Measurements from ENCODE around the gene RAB11B.
A peak's percentile ranks its signal among the peaks of the same experiment; 100 is the strongest.
"Not testable (repeated sequence)": the region's sequence is repeated elsewhere in the genome, so short reads cannot be mapped to it uniquely, and the experiment has no call there.

RAB11B gene

DNA sequence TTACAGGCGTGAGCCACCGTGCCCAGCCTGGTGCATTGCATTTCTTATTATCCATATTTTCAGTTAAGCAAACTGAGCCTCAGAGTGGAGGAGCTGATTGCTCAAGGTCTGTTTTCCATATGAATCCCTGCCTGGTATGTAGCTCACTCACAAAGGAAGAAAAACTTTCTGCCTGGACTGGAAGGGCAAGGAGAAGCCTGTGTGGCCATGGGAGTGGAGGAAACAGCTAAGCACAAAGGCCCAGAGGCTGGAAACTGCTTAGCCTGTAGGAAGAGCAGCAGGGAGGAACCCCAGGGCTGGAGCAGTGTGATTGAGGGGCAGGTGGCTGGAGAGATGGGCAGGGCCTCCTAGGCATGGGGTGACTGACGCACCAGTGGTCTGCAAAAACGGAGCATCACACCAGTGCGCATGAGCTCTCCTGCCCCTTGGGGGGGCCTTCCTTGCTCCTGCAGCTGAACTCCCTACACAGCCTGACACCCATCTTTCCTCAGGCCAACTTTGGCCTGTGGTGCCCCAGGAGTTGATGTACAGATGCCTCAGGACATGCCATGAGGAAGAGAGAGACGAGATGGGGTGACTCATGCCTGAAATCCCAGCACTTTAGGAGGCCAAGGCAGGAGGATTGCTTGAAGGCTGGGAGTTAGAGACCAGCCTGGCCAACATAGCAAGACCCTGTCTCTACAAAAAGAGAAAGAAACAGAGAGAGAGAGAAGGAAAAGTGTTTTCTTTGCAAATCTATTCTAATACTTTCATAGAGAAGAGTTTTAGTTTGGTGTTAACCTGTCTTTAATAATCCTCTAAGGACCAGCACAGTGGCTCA lies 51.8 kb downstream of the RAB11B start:
- no peak for DNase-seq

DNA sequence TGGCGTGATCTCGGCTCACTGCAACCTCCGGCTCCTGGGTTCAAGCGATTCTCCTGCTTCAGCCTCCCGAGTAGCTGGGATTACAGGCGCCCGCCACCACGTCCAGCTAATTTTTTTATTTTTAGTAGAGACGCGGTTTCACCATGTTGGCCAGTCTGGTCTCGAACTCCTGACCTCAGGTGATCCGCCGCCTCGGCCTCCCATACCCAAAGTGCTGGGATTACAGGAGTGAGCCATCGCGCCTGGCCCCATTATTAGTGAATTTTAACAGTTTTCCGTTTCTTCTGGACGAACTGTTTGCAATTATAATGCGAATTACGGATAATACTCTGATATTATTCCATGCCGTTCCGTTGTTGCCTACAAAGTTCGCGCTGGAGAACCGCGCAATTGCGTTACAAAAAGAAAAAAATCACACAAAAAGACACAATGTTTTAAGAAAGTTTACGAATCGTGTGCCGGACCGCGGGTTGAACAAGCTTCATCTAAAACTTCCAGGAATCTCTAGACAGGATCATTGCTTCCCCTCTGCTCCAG lies 54.0 kb downstream of the RAB11B start:
- DNase-seq: not testable (repeated sequence)

DNA sequence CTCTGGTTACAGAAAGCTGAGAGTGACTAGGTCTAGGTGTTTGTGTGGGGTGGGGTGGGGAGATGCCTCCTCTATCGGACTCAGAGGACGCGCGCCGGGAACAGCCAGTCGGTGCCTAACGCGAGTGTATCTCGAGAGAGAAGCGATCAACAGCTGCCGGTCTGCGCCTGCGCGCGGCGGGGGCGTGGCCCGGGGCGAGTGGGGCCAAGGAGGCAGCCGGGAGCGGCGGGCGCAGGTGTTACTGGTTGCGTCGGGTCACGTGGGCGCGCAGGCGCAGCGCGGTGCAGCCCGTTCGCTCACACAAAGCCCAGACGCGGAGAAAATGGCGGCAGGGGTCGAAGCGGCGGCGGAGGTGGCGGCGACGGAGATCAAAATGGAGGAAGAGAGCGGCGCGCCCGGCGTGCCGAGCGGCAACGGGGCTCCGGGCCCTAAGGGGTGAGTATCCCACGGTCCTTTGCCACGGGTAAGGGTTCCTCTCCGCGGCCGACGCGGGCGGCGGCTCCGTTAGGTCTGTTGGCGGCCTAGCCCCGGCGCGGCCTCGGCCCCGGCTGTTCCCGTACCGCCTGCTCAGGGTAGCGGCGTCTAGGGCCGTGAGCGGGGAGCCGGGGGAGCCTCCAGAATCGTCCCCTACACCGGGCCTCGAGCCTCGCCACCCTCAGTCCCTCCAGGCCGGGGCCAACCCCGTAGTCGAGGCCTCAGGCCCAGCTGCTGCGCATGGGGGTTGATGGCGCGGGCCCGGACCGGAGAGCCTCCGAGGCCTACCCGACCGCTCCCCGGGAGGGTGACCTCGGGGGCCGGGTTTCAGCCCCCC lies 54.7 kb downstream of the RAB11B start, which contains the start of gene HNRNPM:
Gene HNRNPM, plus strand, starts transcription at position 299 of the 811 bp plus-strand sequence. Its CDS starts 24 bp downstream, at position 323.
- peak; percentile 97 for DNase-seq

DNA sequence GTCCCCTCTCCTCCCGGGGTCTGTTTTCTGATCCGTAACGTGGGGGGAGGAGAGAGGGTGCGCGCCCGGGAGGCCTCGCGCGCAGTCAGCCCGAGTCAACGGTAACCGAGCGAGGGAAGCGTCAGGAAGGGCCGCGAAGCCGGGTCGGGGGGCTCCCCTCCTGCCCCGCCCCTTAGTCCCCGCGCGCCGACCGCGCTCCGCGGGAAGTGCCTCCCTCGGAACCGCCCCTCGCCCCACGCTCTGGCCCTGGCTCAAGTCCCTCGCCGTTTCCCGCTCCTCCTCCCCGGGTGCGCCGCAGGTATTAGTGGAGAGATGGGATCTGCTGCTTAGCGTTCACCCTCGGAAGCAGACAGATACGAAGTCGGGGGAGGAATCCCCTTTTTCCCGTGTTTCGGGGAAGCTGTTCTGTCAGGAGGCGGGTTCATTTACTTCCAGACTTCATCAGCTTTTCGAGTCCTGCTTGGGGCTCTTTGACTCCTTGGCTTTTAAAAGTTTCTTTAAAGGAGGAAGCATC lies 55.4 kb downstream of the RAB11B start:
- no peak for DNase-seq

DNA sequence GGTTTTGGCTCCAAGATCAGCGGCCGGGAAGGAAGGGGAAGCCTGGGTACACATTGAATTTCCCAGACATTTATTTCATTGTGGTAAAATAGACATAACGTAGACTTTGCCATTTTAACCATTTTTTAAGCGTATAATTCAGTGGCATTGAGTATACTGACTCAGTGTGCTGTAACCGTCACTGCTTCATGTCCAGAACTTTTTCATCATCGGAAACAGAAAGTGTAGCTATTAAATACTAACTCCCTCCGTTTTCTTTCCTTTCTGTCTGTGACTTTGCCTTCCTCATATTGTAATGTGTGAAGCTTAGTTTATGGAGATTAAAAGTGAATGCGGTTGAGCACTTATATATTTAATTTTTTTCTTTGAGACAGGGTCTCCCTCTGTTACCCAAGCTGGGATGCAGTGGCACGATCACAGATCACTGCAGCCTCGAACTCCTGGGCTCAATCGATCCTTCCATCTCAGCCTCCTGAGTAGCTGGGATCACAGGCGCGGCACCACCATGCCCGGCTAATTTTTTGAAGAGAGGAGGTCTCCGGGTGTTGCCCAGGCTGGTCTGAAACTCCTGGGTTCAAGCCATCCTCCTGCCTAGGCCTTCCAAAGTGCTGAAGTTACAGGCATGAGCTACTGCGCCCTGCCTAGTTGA lies 56.0 kb downstream of the RAB11B start:
- no peak for DNase-seq

DNA sequence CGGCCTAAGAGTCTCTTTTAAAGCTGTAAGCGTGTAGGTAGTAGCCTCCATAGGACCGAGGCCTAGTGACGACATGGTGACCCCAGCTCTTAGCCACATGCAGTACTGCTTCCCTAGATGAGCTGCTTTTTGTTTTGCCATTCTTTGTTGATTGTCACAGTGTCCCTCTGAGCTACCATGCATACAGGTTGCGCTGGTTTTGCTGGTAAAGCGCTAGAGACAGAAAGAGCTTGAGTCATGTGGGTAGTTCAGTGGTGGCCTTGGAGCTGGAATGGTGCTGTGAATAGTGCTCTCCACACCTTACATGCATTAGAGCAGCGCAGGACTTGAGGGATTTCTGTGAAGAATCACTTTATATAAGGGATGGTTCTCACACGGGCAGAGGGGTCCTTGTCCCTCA lies 59.7 kb downstream of the RAB11B start:
- no peak for DNase-seq

DNA sequence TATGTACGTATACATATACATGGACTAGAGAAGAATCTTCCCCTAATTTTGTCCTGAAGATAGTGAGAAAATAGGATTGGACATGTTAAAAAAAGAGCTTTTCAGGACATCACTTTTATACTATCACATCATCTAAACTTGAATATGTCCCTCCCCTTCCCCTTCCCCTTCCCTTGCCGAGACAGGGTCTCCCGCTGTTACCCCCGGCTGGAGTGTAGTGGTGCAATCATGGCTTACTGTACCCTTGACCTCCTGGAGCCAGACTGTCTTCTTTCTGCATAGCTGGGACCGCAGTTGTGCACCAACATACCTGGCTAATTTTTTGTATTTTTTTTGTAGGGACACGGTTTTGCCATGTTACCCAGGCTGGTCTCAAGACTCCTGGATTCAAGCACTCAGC lies 61.2 kb downstream of the RAB11B start:
- no peak for DNase-seq

DNA sequence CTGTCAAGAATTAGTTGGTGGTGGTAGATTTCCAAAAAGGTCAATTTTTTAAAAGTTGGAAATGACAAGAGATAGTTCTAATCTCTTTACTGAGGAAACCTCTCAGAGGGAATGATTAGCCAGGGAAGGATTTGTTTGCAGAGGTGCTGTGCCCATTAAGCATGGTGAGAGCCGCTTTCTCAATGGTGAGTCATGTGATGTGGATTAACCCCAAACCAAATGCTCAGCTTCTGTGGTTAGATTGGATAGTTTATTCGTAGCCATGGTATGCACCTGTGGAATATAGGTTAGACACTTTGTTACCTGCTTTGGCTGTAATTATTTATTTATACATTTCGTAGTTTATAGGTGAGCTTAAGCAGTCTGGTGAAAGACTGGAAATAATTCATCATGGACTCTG lies 61.7 kb downstream of the RAB11B start:
- no peak for DNase-seq

DNA sequence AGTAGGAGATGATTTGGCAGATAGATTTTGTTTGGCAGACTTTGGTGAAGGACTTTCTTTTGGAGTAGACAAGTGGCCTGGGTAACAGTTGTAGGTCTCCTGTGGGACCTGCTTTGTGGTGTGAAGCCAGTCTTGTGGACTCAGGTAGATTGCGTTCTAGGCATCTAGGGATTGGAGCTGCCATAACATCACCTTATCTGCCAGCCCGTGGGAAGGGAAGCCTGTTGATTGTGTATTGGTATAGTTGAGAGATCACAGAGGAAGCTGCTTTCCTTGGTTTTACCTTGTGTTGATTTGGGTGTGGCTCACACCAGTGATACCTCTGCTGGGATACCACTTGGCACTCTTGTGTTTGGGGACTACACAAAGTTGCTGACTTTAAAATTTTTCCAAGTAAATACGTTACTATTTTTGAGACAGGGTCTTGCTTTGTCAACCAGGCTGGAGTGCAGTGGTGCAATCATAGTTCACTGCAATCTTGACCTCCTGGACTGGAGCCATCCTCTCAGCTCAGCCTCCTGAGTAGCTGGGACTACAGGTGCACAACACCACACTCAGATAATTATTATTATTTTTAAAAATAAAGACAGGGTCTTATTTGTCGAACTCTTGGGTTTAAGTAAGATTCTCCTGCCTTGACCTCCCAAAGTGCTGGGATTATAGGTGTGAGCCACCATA lies 62.4 kb downstream of the RAB11B start:
- no peak for DNase-seq

DNA sequence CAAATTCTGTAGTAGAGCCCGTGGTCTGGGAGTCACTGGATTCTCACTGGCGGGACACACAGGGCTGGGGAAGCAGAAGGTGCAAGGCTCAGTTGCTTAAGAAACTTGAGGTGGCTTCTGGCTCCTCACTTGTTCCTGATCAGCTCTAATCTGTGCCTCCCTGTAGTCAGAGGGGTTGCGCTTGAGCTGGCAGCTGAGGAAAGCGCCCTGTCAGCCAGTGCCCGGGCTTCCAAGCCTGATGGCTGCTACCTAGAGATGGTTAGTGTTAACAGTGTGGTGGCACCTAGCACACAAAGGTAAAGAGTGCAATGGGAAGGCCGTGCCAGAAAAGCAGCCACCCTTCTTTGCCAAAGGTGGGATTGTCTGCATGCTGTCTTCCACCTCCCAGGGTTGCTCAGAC lies 63.5 kb downstream of the RAB11B start:
- no peak for DNase-seq

Measured in DMS 273 treated with DMSO at 0.1 percent for 48 hours (cell line).